H9 (cell line): ENCODE data around the gene RGL1. TPM values are rescaled to one million over a fixed set of nuclear protein-coding genes. Genes with fewer than 3 reads are reported as not detected.

ENCODE experiments used
- DNase-seq: peaks from one replicate; pipeline ENCODE4 v3.0.0-alpha.2; 2017
- H2AFZ ChIP-seq: one replicate; pipeline ENCODE4 v1.6.1; 2013; ENCODE audit warnings: mild to moderate bottlenecking, low read length, control low read depth, moderate library complexity
- H2AK5ac ChIP-seq: 2 replicates; pipeline ENCODE4 v1.6.1; 2013; ENCODE audit warnings: low read length, control low read depth, mixed read lengths; ENCODE audit not compliant: insufficient read length
- H2BK120ac ChIP-seq: one replicate; pipeline ENCODE4 v1.6.1; 2013; ENCODE audit warnings: low read depth, mild to moderate bottlenecking, low read length, control low read depth, inconsistent platforms; ENCODE audit not compliant: poor library complexity, severe bottlenecking
- H2BK12ac ChIP-seq: 2 replicates; pipeline ENCODE4 v1.6.1; 2013; ENCODE audit warnings: low read length, control low read depth, mixed read lengths, low read depth; ENCODE audit not compliant: insufficient read length
- H2BK15ac ChIP-seq: 2 replicates; pipeline ENCODE4 v1.6.1; 2013; ENCODE audit warnings: low read depth, low read length, control low read depth
- H2BK20ac ChIP-seq: one replicate; pipeline ENCODE4 v1.6.1; 2013; ENCODE audit warnings: low read depth, mild to moderate bottlenecking, low read length, control low read depth, inconsistent platforms; ENCODE audit not compliant: poor library complexity, severe bottlenecking
- H2BK5ac ChIP-seq: 2 replicates; pipeline ENCODE4 v1.6.1; 2013; ENCODE audit warnings: low read length, control low read depth, mixed read lengths; ENCODE audit not compliant: insufficient read length
- H3K14ac ChIP-seq: 2 replicates; pipeline ENCODE4 v1.6.1; 2013; ENCODE audit warnings: low read length, control low read depth; ENCODE audit not compliant: insufficient read depth
- H3K18ac ChIP-seq: 2 replicates; pipeline ENCODE4 v1.6.1; 2013; ENCODE audit warnings: low read depth, mild to moderate bottlenecking, mixed read lengths, low read length, control low read depth; ENCODE audit not compliant: insufficient read length
- H3K23ac ChIP-seq: 2 replicates; pipeline ENCODE4 v1.6.1; 2013; ENCODE audit warnings: low read length, control low read depth, mixed read lengths, low read depth; ENCODE audit not compliant: insufficient read length
- H3K23me2 ChIP-seq: 2 replicates; pipeline ENCODE4 v1.6.1; 2013; ENCODE audit warnings: low read depth, mild to moderate bottlenecking, mixed read lengths, low read length, control low read depth; ENCODE audit not compliant: insufficient read length, poor library complexity, severe bottlenecking
- H3K27ac ChIP-seq: 2 replicates; pipeline ENCODE4 v1.5.1; 2013; ENCODE audit warnings: low read length, control low read depth, mixed read lengths, low read depth; ENCODE audit not compliant: insufficient read length
- H3K27me3 ChIP-seq: 2 replicates; pipeline ENCODE4 v1.6.1; 2013; ENCODE audit warnings: low read length, control low read depth, inconsistent platforms; ENCODE audit not compliant: insufficient read depth
- H3K4ac ChIP-seq: 2 replicates; pipeline ENCODE4 v1.6.1; 2013; ENCODE audit warnings: low read depth, mild to moderate bottlenecking, control low read depth, inconsistent platforms, low read length, moderate library complexity
- H3K4me1 ChIP-seq: 2 replicates; pipeline ENCODE4 v1.6.1; 2013; ENCODE audit warnings: low read length, control low read depth, inconsistent platforms; ENCODE audit not compliant: insufficient read depth
- H3K4me2 ChIP-seq: 2 replicates; pipeline ENCODE4 v1.6.1; 2013; ENCODE audit warnings: low read length, control low read depth, mixed read lengths; ENCODE audit not compliant: insufficient read length, insufficient read depth
- H3K56ac ChIP-seq: 2 replicates; pipeline ENCODE4 v1.6.1; 2013; ENCODE audit warnings: low read depth, mild to moderate bottlenecking, mixed read lengths, low read length, control low read depth; ENCODE audit not compliant: insufficient read length
- H3K79me1 ChIP-seq: 2 replicates; pipeline ENCODE4 v1.6.1; 2013; ENCODE audit warnings: low read depth, mild to moderate bottlenecking, moderate library complexity, low read length, control low read depth, inconsistent platforms; ENCODE audit not compliant: insufficient read depth, poor library complexity, severe bottlenecking
- H3K79me2 ChIP-seq: 2 replicates; pipeline ENCODE4 v1.6.1; 2013; ENCODE audit warnings: low read length, control low read depth, inconsistent platforms; ENCODE audit not compliant: insufficient read depth
- H3K9ac ChIP-seq: 2 replicates; pipeline ENCODE4 v1.6.1; 2013; ENCODE audit warnings: low read length, control low read depth, mixed read lengths; ENCODE audit not compliant: insufficient read length; ENCODE audit errors: extremely low read depth
- H3K9me3 ChIP-seq: one replicate; pipeline ENCODE4 v1.6.1; 2013; ENCODE audit warnings: low read depth, low read length, inconsistent platforms; ENCODE audit not compliant: control insufficient read depth
- H3T11ph ChIP-seq: one replicate; pipeline ENCODE4 v1.6.1; 2013; ENCODE audit warnings: mild to moderate bottlenecking, low read length, control low read depth, inconsistent platforms
- H4K20me1 ChIP-seq: one replicate; pipeline ENCODE4 v1.6.1; 2013; ENCODE audit not compliant: control insufficient read depth, insufficient read length, insufficient read depth
- H4K5ac ChIP-seq: 2 replicates; pipeline ENCODE4 v1.6.1; 2013; ENCODE audit warnings: low read depth, mild to moderate bottlenecking, mixed read lengths, low read length, control low read depth; ENCODE audit not compliant: insufficient read length
- H4K8ac ChIP-seq: replicated peaks from 2 replicates; pipeline ENCODE4 v1.6.1; 2013; ENCODE audit warnings: low read length, control low read depth, mixed read lengths, low read depth; ENCODE audit not compliant: insufficient read length
- H4K91ac ChIP-seq: 2 replicates; pipeline ENCODE4 v1.6.1; 2013; ENCODE audit warnings: low read depth, mild to moderate bottlenecking, moderate library complexity, mixed read lengths, low read length, control low read depth; ENCODE audit not compliant: insufficient read length
- H3K27ac Mint-ChIP-seq, 3 experiments: 2 replicates in 2 of 3; 3 replicates in 1 of 3; pipeline ENCODE4 v1.8.0; 2020 to 2021; ENCODE audit warnings: mixed read lengths in 3 of 3, mild to moderate bottlenecking in 1 of 3, moderate library complexity in 1 of 3
- H3K27me3 Mint-ChIP-seq: 2 replicates; pipeline ENCODE4 v1.8.0; 2021; ENCODE audit warnings: low read depth, mild to moderate bottlenecking, moderate library complexity, mixed read lengths
- H3K36me3 Mint-ChIP-seq, 3 experiments: 2 replicates in 2 of 3; 3 replicates in 1 of 3; pipeline ENCODE4 v1.8.0; 2020 to 2021; ENCODE audit warnings: low read depth in 3 of 3, mixed read lengths in 3 of 3; ENCODE audit not compliant: insufficient read depth in 1 of 3
- H3K4me1 Mint-ChIP-seq, 2 experiments: 2 replicates each; pipeline ENCODE4 v1.8.0; 2020; ENCODE audit warnings: mixed read lengths in 2 of 2
- H3K4me3 Mint-ChIP-seq, 2 experiments: 2 replicates in 1 of 2; 3 replicates in 1 of 2; pipeline ENCODE4 v1.8.0; 2020 to 2021; ENCODE audit warnings: mild to moderate bottlenecking in 2 of 2, mixed read lengths in 2 of 2, moderate library complexity in 1 of 2
- H3K9me3 Mint-ChIP-seq, 2 experiments: 2 replicates in 1 of 2; 3 replicates in 1 of 2; pipeline ENCODE4 v1.8.0; 2020; ENCODE audit warnings: mild to moderate bottlenecking in 2 of 2, mixed read lengths in 2 of 2, moderate library complexity in 1 of 2
- whole genome bisulfite sequencing: extraction: QIAGEN DNeasy Blood & Tissue Kit; methylation state at CpG from one replicate; pipeline ENCODE4 v1.1.7; 2013; ENCODE audit warnings: missing lambda C conversion rate, low lambda C conversion rate, mixed read lengths; ENCODE audit not compliant: insufficient read length; ENCODE audit errors: extremely low coverage; 5-methylcytosine and 5-hydroxymethylcytosine counted together
- total RNA-seq: library from RNA; stranded (reverse); gene quantifications from 2 replicates; pipeline ENCODE4 v1.2.1, GENCODE V29; 2021
- TF ChIP-seq, protein P1 (sequence below): fragments of 200-600 bp; sonication (generic); conservative IDR thresholded peaks from 3 replicates; pipeline ENCODE4 v1.8.0; 2021; ENCODE audit warnings: antibody characterized with exemption, mild to moderate bottlenecking

The RGL1 gene
- total RNA-seq, 1 experiment from 2014 or later, result 1.4 TPM

GRCh38 chr1:183977717-183978116 lies 172.8 kb downstream of the RGL1 start:
- H3K4me1 Mint-ChIP-seq, result peaks cover 5 to 12% of the 10 kb centered on the region in 2 experiments
- H3K23ac ChIP-seq, result no peak overlapping the region

More at GRCh38 chr1:183977717-183978116, 172.8 kb downstream of the RGL1 start:
- Histone ChIP-seq H2BK5ac (no peak overlapping the region), H4K5ac (no peak overlapping the region), H4K8ac (no peak overlapping the region), H3K14ac (no peak overlapping the region), H3K18ac (no peak overlapping the region), H4K20me1 (no peaks in the 10 kb centered on the region), H3K9ac (no peak overlapping the region), H2BK120ac (no peak overlapping the region), H3K27me3 (no peaks in the 10 kb centered on the region), H3K4me2 (no peak overlapping the region), H2BK12ac (no peak overlapping the region), H3K56ac (no peak overlapping the region), H3T11ph (no peak overlapping the region), H3K9me3 (no peaks in the 10 kb centered on the region), H3K4me1 (no peaks in the 10 kb centered on the region), H3K4ac (no peak overlapping the region), H2BK20ac (no peak overlapping the region), H2AFZ (no peak overlapping the region), H2AK5ac (no peak overlapping the region), H3K79me2 (no peaks in the 10 kb centered on the region), H3K79me1 (no peaks in the 10 kb centered on the region), H3K23me2 (no peaks in the 10 kb centered on the region), H3K27ac (no peak overlapping the region), H4K91ac (no peak overlapping the region), H2BK15ac (no peak overlapping the region)
- no peak for DNase-seq
- TF ChIP-seq, protein P1, sequence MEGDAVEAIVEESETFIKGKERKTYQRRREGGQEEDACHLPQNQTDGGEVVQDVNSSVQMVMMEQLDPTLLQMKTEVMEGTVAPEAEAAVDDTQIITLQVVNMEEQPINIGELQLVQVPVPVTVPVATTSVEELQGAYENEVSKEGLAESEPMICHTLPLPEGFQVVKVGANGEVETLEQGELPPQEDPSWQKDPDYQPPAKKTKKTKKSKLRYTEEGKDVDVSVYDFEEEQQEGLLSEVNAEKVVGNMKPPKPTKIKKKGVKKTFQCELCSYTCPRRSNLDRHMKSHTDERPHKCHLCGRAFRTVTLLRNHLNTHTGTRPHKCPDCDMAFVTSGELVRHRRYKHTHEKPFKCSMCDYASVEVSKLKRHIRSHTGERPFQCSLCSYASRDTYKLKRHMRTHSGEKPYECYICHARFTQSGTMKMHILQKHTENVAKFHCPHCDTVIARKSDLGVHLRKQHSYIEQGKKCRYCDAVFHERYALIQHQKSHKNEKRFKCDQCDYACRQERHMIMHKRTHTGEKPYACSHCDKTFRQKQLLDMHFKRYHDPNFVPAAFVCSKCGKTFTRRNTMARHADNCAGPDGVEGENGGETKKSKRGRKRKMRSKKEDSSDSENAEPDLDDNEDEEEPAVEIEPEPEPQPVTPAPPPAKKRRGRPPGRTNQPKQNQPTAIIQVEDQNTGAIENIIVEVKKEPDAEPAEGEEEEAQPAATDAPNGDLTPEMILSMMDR, result no peak
- Mint-ChIP-seq H3K9me3 (peaks cover 0 to 3% of the 10 kb centered on the region in 2 experiments; a peak in 1 of 5 replicates), H3K36me3 (no peaks in the 10 kb centered on the region; a peak in 1 of 7 replicates), H3K4me3 (no peak overlapping the region), H3K27me3 (no peaks in the 10 kb centered on the region), H3K27ac (peak overlapping the region in 2 of 3 experiments; percentile 15 to 91; a peak in 1 of 7 replicates)
- WGBS, result no CpG with 5 or more reads among the region's 2 CpGs

Other genes with a start within 250 kb of the RGL1 start
- gene NCF2, start 214.7 kb upstream of the RGL1 start, total RNA-seq, result not detected in 2 replicates
- 67.7 and 69.7 TPM in 2 replicates for gene ARPC5, start 169.3 kb upstream of the RGL1 start, total RNA-seq
- not detected in 2 replicates for gene APOBEC4, start 151.8 kb upstream of the RGL1 start, total RNA-seq
- 1.2 and 1.4 TPM in 2 replicates for gene COLGALT2, start 232.6 kb downstream of the RGL1 start, total RNA-seq
- 20.1 and 21.9 TPM in 2 replicates for gene TSEN15, start 246.6 kb downstream of the RGL1 start, total RNA-seq